Measurements from ENCODE around the gene PAX4.
A peak's percentile ranks its signal among the peaks of the same experiment; 100 is the strongest.

PAX4 gene

DNA sequence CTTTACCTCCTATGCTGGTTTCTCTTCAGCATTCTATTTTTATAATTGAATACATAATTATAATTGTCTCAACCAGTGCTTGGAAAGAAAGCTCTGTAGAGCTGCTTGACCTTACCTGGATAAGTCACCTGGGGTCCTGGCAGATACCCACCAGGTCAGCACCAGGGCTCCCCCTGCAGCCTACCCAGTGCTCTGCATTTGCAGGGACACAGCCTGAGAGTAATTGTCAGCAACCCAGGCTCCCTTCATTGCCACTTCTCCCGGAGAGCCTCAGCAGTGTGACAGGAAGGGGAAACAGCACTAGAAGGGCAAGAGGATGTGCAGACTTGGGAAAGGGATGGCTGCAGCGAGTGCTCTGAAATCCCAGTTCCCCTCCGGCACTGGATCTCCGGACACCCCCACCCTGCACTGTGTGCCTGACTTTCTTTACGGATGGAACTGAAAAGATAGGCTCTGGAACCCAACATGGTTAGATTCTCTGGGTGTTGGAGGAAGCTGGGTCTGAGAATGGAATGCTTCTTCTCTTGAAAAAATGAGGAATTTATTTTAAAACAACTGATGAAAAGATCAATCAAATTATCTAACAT is 11.4 kb upstream of the PAX4 start:
- no peak for FAIRE-seq
- DNase-seq (ENCODE audit: low spot score): peak; percentile 20

DNA sequence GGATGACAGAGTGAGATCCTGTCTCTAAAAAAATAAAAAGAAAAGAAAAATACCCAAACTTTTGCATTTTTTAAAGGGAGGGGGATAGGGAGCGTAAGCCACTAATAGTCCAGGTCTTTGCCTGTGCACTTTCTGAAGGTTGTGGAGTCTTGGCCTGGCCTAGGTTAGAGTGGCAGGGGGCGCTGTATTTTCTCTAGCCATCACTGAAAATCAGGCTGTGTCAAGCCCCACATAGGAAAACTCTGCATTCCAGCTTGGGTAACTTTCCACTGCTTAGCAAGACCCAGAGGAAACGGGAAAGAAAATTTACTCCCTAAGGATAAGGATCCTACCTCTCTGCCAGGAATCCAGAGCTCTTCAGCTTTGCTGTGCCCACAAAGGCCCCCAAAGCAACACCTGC is 10.5 kb upstream of the PAX4 start:
- FAIRE-seq: no peak

DNA sequence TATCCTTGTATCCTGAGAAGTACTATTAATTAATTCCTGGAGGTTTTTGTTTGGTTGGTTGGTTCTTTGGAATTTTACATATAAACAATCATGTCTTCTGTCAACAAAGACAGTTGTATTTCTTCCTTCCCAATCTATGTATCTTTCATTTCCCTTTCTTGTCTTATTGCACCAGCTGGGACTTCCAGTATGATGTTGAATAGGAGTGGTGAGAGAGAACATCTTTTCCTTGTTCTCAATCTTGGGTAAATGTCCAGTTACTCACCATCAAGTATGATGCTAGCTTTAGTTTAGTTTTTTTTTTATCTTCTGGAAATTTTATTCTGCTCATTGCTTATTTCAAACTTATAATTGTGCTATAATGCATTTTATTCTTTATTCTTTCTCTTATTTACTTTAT is 7.4 kb upstream of the PAX4 start:
- DNase-seq (ENCODE audit: low spot score) (no peak), FAIRE-seq (no peak)

More for the DNA sequence above, 10.5 kb upstream of the PAX4 start:
- no peak for DNase-seq (ENCODE audit: low spot score)

DNA sequence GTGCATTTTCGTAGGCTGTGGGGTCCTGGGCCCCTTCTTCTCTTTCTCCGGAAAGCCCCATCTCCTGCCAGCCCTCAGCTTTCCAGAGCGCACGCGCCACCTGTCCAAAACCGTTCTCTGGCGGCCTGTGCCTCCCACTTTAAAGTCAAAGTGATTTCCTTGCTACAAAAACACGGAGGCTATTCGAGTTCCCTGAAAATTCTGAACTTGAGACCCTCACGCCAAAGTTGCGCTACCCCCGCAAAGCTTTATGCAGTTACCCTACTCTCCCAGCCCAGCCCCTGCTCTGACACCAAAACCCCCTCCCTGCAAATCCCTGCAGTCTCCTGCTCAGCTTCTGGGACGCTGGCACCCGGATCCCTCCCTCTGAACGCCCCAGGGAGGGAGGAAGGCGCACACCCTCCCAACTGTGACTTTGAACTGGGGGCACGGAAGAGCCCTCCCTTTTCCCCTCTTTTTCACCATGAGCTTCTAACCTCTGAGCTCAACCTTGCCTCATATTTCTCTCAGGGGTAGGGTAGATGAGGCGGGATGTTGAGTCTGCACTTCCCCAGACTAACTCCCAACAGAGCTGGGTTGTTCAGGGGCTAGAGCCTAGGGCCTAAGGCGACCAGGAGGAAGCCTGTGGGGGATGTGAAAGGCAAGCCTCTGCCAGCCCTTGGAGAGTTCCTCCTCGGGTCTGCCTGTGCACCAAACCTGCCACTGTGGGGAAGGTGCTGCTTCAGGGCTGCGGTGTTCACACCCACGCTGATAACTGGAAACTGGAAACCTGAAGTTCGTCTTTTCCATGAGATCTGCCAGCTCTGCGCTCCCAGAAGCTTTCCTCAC is 2.7 kb upstream of the PAX4 start:
- DNase-seq (ENCODE audit: low spot score): no peak
- FAIRE-seq: no peak

DNA sequence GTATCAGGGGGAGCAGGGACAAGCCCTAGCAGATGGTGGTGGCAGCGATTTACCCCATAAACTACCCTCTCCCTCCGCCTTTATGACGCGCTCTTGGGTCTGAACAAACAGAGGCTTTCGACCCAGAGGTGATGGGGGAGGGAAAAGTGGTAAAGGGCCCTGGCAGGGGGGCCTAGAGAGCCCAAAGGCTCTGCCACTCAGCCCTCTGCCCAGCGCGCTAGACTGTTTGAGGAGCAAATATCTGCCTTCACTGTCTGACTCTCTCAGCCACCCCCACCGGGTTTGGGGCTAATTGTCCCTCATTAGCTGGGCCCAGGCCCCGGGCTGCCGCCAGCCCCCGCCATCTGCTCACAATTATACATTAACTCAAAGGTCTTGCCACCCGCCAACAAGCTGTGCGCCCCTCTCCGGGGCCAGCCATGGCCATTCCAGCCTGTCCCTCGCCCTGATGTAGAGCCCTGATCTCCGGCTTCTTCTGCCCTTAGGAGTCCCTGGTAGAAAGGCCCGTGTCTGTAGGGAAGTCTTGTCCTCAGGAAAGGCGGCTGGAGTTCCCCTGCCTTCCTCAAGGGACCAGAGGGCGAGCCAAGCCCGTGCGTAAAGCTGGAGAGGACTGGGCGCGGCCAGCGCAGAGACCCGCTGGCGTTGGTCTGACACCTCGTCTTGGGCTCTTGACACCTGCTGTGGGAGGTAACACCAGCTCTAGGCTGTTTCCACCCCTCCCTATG is 1.9 kb upstream of the PAX4 start:
- DNase-seq (ENCODE audit: low spot score) (no peak), FAIRE-seq (no peak)

DNA sequence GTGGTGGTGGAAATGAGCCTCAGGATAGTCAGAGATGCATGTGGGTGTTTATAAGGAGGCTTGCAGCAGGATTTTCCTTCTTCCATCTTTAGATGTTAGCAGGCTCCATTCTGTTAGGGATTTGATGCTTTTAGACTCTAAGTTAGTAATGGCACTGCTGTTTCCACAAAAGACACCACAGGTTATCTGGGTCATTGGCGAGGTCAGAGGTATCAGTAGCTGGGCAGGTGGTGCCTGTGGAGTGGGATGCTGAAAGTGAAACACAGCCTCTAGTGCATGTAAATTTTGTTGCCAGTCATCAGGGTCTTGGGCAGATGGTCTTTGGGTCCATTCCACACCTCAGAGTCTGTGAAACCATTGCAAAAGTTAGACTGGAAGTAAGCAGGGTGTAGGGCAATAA is 833 bp upstream of the PAX4 start:
- DNase-seq (ENCODE audit: low spot score) (no peak), FAIRE-seq (no peak)

DNA sequence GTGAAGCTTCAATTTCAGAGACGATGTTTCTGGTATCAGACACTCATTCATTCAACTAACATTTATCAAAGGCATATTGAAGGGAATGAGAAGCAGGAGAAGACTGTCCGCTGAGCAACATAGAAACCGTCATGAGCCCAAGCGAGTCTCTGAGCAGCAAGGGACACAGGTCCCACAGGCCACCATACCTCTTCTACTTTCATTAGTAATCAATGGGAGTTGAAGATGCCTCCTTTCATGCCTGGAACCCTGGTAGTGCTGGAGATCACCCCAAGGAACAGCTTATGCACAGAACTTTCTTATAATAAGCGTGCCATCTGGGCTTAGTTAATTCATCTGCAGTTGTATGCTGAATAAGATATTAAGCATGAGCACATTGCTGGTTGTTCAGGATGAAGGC is 1.2 kb downstream of the PAX4 start:
- DNase-seq (ENCODE audit: low spot score) (no peak), FAIRE-seq (no peak)

DNA sequence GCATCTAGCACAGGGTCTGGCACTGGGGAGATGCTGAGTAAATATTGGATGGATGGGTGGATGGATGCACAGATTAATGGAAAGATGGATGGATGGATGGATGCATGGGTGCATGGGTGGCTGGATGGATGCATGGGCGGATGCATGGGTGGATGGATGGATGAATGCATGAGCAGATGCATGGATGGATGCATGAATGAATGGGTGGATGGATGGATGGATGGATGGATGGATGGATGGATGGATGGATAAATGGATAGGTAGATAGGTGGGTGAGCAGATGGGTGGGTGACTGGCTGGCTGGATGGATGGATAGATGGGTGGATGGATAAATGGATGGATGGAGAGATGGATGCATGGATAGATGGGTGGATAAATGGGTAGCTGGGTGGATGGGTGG is 5.7 kb downstream of the PAX4 start:
- DNase-seq (ENCODE audit: low spot score) (no peak), FAIRE-seq (no peak)

DNA sequence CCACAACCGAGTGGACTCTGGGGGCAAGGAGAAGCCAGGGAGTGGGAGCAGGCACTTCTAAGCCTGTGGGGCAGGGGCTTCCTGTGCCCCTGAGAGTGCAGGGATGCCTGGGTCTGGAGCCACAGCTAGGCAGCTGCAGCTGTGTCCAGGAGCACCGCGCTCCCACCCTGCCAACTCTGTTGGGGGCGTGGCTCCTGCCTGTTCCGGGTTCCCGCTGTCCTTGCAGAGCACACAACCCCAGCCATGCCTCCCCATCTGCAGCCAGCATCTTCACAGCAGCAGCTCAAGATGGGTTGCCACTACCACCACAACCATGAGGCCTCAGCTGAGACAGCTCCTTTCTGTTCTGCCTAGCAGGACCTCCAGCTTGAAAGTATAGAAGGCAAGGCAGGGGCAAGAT is 8.6 kb downstream of the PAX4 start:
- no peak for DNase-seq (ENCODE audit: low spot score)
- no peak for FAIRE-seq

DNA sequence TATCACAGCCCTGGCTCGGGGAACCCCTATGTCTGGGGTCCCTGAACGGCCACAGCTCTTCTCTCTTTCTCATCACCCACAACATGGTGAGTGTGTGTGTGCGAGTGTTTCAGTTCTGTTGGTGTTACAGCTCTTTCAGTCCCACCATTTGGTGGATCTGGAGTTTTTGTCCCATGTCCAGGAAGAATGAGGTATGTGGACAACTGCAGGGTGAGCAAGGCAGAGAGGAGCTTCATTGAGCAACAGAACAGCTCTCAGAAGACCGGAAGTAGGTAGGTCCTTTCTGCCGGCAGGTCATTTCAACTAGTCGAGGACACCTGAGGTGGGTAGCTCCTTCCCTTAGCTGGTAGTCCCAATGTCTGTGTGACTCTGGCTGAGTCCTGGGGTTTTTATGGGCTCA is 9.5 kb downstream of the PAX4 start:
- FAIRE-seq (no peak), DNase-seq (ENCODE audit: low spot score) (no peak)

DNA sequence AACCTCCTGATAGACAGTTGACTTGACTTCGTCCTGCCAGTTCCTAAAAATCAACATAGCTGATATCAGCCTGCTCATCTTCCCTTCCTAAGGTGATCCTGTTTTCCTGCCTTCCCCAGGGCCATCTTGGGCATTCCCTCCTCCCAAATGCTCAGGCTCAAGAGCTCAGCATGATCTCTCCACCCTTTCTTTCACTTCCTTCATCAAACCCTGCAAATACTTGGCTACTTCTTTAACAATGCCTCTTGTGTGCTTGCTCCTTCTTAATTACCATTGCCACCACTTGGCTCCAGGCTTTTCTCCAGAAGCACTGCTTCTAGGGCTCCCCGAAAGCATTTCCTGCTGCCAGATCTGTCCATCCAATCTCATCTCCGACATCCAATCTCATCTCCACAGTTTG is 17.1 kb downstream of the PAX4 start:
- no peak for DNase-seq (ENCODE audit: low spot score)
- FAIRE-seq: no peak

DNA sequence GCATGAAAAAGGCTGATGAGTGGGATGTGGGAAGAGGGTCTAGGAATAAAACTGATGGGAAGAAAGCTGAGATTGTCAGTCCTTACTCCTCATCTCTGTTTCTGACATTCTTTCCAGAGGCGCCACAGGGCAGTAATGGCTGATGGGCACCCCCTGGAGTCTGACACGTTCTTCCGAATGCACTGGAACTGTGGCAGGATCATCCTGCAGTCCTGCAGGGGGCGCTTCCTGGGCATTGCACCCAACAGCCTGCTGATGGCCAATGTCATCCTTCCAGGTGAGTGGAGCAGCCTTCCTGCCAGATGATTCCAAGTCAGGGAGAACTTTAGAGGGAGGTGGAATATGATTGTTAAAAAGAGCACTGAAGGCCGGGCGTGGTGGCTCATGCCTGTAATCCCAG is 19.6 kb downstream of the PAX4 start:
- FAIRE-seq (no peak), DNase-seq (ENCODE audit: low spot score) (no peak)

DNA sequence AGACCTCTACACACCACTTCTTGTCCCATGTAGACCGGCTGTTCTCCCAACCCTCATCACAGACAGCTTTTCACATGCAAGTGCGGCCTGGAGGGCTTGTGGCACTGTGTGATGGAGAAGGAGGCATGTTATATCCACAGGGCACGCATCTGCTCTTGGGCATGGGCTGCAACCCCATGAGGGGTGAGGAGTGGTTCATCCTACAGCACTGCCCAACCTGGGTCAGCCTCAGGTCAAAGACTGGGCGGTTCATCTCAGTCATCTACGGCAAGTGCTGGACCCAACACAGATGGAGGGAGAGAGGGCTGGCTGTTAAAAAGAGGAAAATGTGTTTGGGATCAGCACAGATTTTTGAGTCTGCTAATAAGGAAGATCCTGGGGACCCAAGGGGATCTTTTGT is 22.2 kb downstream of the PAX4 start:
- FAIRE-seq: no peak

DNA sequence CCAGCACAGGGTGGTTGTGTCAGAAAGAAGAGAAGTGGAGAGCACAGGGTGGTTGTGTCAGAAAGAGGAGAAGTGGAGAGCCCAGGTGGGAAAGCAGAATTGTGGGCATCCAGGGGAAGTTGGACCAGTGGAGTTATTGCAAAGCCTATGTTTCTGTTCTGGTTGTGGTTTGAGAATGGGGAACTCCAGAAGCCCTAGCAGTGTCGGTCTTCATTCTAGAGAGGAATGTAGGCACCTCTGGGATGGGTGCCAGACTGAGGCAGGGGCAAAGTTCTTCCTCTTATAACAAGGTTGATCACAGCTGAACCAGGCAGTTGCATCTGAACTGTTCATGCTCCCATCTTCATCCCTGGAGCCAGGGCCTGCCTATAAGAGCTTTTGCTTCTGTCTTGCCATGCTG is 23.5 kb downstream of the PAX4 start:
- DNase-seq (ENCODE audit: low spot score): no peak
- no peak for FAIRE-seq

More for the DNA sequence above, 22.2 kb downstream of the PAX4 start:
- no peak for DNase-seq (ENCODE audit: low spot score)

DNA sequence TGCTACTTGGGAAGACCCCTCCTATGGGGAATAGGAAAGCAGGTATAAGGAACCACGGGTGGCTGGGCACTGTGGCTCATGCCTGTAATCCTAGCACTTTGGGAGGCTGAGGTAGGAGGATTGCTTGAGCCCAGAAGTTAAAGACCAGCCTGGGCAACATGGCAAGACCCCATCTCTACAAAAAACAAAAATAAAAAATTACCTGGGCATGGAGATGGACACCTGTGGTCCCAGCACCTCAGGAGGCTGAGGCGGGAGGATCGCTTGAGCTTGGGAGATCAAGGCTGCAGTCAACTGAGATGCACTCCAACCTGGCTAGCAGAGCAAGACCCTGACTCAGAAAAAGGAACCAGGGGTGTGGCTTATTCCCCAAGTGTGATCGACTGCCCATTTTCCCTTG is 25.4 kb downstream of the PAX4 start:
- FAIRE-seq: no peak

DNA sequence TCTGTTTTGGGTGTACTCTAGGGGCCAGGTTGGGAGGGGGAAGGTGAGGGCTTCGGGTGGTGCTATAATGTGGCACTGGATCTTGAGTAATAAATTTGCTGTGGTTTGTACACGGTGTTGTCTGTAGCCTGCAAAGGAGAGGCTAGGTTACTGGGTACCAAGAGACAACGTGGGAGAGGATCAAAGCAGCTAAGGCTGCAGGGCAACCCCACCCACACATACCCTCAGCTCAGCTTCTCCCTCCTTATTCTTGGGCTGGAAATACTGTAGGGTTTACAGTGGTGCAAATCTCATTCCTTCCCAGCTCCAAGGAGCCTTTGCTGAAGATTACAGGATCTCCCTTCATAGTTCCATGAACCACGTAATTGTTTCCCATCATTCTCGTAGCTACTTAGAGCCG is 26.4 kb downstream of the PAX4 start:
- FAIRE-seq (no peak), DNase-seq (ENCODE audit: low spot score) (no peak)

More for the DNA sequence above, 25.4 kb downstream of the PAX4 start:
- DNase-seq (ENCODE audit: low spot score): no peak

DNA sequence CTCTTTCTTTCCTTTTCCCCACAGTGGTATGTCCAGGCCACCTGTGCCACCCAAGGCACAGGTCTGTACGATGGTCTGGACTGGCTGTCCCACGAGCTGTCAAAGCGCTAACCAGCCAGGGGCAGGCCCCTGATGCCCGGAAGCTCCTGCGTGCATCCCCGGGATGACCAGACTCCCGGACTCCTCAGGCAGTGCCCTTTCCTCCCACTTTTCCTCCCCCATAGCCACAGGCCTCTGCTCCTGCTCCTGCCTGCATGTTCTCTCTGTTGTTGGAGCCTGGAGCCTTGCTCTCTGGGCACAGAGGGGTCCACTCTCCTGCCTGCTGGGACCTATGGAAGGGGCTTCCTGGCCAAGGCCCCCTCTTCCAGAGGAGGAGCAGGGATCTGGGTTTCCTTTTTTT is 26.8 kb downstream of the PAX4 start:
- FAIRE-seq: no peak
- DNase-seq (ENCODE audit: low spot score): no peak

DNA sequence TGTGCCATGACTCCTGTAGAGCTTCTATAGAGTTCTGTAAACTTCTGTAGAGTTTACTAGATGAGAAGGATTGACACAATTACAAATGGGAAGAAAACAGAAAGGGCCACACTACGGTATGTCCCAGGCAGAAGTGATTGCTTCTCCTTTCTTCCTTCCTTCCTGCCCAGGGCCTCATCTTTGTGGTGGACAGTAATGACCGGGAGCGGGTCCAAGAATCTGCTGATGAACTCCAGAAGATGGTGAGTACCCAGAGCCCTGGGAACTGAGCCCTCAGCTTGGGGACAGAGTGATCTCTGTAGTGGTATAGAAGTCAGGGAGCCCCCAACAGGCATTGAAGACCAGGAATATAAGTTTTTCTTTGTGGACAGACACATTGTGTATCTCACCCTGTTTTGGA is 28.0 kb downstream of the PAX4 start:
- no peak for DNase-seq (ENCODE audit: low spot score)
- FAIRE-seq: no peak

DNA sequence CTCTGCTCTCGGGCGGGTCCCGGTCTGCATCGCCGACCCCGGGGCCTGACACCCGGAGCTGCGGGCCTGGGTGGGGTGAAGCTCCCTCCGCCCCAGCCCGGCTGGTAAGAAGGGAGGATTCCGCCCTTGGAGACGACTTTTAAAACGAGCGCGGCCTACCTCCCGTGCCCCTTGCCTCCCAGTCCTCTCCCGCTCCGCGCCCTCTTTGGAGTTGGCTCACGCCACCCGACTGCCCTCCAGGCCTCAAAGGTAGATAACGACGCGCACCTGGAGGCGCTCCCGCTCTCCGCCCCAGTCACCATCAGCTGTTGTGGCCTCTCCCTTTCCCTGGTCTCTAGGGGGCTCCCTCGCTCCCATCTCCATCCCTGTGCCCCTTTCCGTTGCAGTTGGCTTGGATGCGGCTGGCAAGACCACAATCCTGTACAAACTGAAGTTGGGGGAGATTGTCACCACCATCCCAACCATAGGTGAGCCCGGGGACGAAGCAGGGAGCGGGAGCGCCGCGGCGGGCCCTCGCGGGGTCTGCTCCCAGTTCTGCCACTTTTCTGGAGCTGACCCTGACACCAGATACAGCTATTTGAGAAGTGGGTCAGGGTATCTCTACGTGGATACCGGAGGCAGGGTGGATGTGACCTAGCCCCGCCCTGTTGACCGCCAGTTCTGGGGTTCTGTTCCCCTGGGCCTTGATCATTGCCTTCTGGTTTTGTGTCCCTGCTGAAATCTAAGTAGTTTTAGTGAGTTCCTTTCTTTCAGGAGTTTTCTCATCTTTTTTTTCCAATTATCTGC is 29.1 kb downstream of the PAX4 start:
- no peak for FAIRE-seq
- DNase-seq (ENCODE audit: low spot score): peak; percentile 66

DNA sequence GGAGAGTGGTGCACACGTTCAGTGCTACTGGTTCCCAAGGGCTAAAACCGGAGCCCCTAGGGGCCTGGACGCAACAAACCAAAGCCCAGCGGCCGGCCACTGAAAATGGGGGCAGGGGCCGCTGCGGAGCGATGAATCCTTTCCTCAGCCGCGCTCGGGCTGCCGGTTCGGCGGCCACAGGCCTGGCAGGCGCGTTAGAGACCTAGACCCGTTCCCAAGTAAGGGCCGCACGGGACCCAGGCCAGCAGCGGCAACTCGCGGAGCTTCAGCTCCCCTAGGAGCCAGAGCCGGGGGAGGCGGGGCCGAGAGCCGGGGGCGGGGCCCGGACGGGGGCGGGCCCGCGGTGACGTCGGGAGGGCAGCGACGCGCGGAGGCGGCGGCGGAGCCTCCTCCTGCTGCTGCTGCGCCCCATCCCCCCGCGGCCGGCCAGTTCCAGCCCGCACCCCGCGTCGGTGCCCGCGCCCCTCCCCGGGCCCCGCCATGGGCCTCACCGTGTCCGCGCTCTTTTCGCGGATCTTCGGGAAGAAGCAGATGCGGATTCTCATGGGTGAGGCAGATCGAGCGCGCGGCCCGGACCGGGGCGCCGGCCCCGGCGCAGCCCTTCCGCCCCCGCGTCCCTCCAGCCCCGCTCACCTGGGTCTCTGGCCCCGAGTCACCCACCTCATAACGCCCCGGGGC is 29.8 kb downstream of the PAX4 start, which contains the start of gene ARF5:
TSS of gene ARF5 (plus strand) at position 393 of the 678 bp plus-strand sequence. CDS start at position 481, 88 bp downstream.
- peak; percentile 91 for DNase-seq (ENCODE audit: low spot score)
- no peak for FAIRE-seq

DNA sequence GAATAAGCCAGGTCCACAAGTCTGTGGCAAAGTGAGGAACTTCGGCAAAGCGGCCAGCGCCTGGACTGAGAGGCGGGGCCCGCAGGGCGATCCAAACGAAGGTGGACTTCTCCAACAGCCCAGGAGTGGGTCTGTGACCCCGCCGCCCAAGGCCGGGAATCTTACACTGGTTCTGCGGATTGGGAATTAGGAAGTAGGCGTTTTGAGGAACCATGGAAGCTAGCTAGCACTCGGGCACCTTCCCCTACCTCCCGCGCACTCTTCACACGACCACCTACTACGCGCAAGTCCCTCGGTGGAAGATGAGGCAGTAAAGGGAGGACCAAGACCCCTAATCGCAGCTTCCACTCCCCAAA is 30.3 kb downstream of the PAX4 start:
- no peak for FAIRE-seq

More for the DNA sequence above, 30.3 kb downstream of the PAX4 start:
- DNase-seq (ENCODE audit: low spot score): no peak
